ENCODE results near the gene MTMR10. TPM values are rescaled to one million over a fixed set of nuclear protein-coding genes. Genes with fewer than 3 reads are reported as not detected.

Gene MTMR10
- total and polyA plus RNA-seq, 2 of the 4 experiments (the other 2 are of a cell fraction) = 11.2 to 13.8 TPM

- Histone ChIP-seq H3K4ac (ENCODE audit: low read depth, low read length) (no peak overlapping the region), H3K9ac (ENCODE audit: low read depth, low read length) (no peak overlapping the region), H3K27me3 (ENCODE audit: control insufficient read depth, insufficient read depth, low read length) (no peaks in the 10 kb centered on the region), H2AK5ac (ENCODE audit: low read depth, low read length) (no peak overlapping the region), H3K18ac (ENCODE audit: low read depth, low read length) (no peak overlapping the region), H2BK5ac (ENCODE audit: low read depth, low read length, poor library complexity, severe bottlenecking) (no peak overlapping the region), H3K4me1 (ENCODE audit: control insufficient read depth, insufficient read depth, low read length) (peaks cover 8% of the 10 kb centered on the region), H4K8ac (ENCODE audit: low read depth in 2 of 2, low read length in 2 of 2) (no peak overlapping the region), H4K91ac (ENCODE audit: insufficient read depth, low read depth, low read length) (no peak overlapping the region), H3K4me3 (ENCODE audit: insufficient read depth, low read depth, low read length) (no peak overlapping the region), H2BK15ac (ENCODE audit: low read depth, low read length) (no peak overlapping the region), H3K79me1 (ENCODE audit: low read depth in 1 of 2, low read length in 2 of 2) (no peaks in the 10 kb centered on the region), H3K27ac (ENCODE audit: insufficient read depth, low read length) (no peak overlapping the region), H3K56ac (ENCODE audit: extremely low read depth, insufficient read depth, low read length) (no peak overlapping the region), H3K36me3 (ENCODE audit: control insufficient read depth, insufficient read depth, low read length) (no peaks in the 10 kb centered on the region), H2AFZ (replicated peaks; ENCODE audit: low read length, poor library complexity) (no peak overlapping the region), H3K9me3 (ENCODE audit: control insufficient read depth, insufficient read depth, low read length) (0 out of 2 replicates have a peak, but pooled peaks cover 1% of the 10 kb centered on the region), H2AK9ac (replicated peaks; ENCODE audit: low read depth, low read length, poor library complexity) (no peak overlapping the region), H2BK120ac (ENCODE audit: low read depth, low read length) (no peak overlapping the region), H3K4me2 (ENCODE audit: low read depth, low read length) (no peak overlapping the region), H3K14ac (replicated peaks; ENCODE audit: low read depth, low read length) (no peak overlapping the region), H4K5ac (ENCODE audit: low read depth, low read length) (no peak overlapping the region), H2BK20ac (ENCODE audit: low read depth, low read length) (no peak overlapping the region), H4K20me1 (ENCODE audit: insufficient read depth, low read length) (no peaks in the 10 kb centered on the region), H3K9me1 (ENCODE audit: insufficient read depth, low read length) (peaks cover 4% of the 10 kb centered on the region; the same call in 1 of the 2 replicates), H3K23ac (ENCODE audit: low read depth, low read length) (no peak overlapping the region)
- dilution Hi-C loops (cut with HindIII; ENCODE audit: low sequenced_read_pairs, unreplicated experiment) (no loop called here), intact Hi-C loops (cut with micrococcal nuclease) (loop anchor here (5.0 kb wide), 1 partner anchor 46 kb away; the partner anchor contains the start of gene MTMR10), in situ Hi-C loops (cut with MboI; ENCODE audit: low sequenced_read_pairs) (no loop called here)
- no TSS peak for BruUV-seq (replicated peaks)
- ChIA-PET POLR2A (ENCODE audit: unreplicated experiment) (no interaction called here), CTCF (no interaction called here)
- DNase-seq (no peak), ATAC-seq (ENCODE audit: low read depth) (no peak)
- TF ChIP-seq FOS (IDR thresholded peaks at IDR 0.05; ENCODE audit: low read depth, low read length) (no peak), CEBPB (IDR thresholded peaks at IDR 0.05; ENCODE audit: low read depth, low read length) (no peak)
- TF ChIP-seq, protein P1, sequence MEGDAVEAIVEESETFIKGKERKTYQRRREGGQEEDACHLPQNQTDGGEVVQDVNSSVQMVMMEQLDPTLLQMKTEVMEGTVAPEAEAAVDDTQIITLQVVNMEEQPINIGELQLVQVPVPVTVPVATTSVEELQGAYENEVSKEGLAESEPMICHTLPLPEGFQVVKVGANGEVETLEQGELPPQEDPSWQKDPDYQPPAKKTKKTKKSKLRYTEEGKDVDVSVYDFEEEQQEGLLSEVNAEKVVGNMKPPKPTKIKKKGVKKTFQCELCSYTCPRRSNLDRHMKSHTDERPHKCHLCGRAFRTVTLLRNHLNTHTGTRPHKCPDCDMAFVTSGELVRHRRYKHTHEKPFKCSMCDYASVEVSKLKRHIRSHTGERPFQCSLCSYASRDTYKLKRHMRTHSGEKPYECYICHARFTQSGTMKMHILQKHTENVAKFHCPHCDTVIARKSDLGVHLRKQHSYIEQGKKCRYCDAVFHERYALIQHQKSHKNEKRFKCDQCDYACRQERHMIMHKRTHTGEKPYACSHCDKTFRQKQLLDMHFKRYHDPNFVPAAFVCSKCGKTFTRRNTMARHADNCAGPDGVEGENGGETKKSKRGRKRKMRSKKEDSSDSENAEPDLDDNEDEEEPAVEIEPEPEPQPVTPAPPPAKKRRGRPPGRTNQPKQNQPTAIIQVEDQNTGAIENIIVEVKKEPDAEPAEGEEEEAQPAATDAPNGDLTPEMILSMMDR (conservative IDR thresholded peaks at IDR 0.05; ENCODE audit: low read depth, low read length) = no peak
- WGBS, 2 experiments (ENCODE audit: extremely low coverage in 2 of 2, insufficient read length in 1 of 2) = no CpG with 5 or more reads among the region's 10 CpGs
Measured at GRCh38 chr15:31037731-31038477, 46.5 kb upstream of the MTMR10 start.
